ENCODE measurements around the gene ARHGEF4. TPM values are rescaled to one million over a fixed set of nuclear protein-coding genes. Genes with fewer than 3 reads are reported as not detected.

Gene ARHGEF4
- total RNA-seq, 3 donors from 2014 or later = 0.94 to 14.0 (median 1.5) TPM

- TF ChIP-seq CTCF (IDR thresholded peaks at IDR 0.05) = no peak
- no peak for ATAC-seq
Measured at GRCh38 chr2:130915595-130916437, 79.1 kb downstream of the ARHGEF4 start.

DNA sequence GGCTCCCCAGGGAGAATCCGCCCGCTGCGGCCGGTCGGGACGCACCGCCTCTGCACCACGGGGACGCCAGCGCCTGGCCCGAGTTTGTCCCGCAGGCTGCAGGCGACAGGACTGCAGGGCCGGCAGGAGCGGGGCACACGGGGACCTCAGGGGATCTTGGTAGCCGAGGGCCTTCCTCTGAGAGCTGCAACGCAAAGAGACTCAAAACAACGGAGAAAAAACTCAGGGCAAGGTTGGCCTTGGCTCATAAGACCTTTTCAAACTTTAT is 79.7 kb downstream of the ARHGEF4 start:
- DNase-seq (no peak), ATAC-seq (no peak)
- no peaks in the 10 kb centered on the region for H3K4me1 ChIP-seq (ENCODE audit: low read depth)
- intact Hi-C loops (cut with DNase I, micrococcal nuclease) = no loop called here
- H3K4me3 ChIP-seq = no peak overlapping the region
- H3K36me3 ChIP-seq (ENCODE audit: low read depth) = no peaks in the 10 kb centered on the region
- no peak for TF ChIP-seq CTCF (IDR thresholded peaks at IDR 0.05)
- no peaks in the 10 kb centered on the region for H3K9me3 ChIP-seq

More at GRCh38 chr2:130915595-130916437, 79.1 kb downstream of the ARHGEF4 start:
- H3K4me3 ChIP-seq = no peak overlapping the region
- H3K9me3 ChIP-seq = no peaks in the 10 kb centered on the region
- intact Hi-C loops (cut with DNase I, micrococcal nuclease) = no loop called here
- H3K4me1 ChIP-seq (ENCODE audit: low read depth) = no peaks in the 10 kb centered on the region
- H3K36me3 ChIP-seq (ENCODE audit: low read depth) = no peaks in the 10 kb centered on the region
- no peak for DNase-seq

DNA sequence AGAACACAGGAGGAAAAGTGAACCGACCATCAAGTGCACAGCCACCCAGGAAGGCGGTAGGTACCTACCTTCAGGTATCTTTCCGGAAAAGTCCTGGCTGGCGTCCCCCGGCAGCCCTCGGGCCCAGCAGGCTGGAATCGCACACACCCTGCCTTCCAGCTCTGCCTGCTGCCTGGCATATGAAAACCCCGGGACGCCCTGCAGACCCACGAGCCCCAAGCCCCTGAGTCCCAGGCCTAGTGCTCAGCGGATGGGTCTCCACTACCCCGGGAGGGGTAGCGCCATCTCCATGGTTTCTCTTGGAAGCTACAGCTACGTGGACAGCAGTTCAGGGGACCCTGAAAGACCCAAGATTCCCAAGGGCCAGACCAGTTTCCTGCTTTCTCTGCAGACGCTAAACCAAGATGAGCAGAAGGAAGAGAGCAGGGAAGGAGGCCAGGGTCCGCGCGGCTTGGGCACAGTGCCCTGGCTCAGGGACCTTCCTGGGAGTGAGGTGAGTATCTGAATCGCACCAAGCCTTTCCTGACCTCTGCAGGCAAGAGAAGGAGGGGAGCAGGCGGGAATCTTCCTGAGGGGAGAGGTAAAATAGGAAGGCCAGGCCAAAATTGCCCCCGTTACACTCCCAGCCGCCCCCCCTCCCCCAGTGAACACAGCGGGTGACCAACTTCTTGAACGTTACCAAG is 80.4 kb downstream of the ARHGEF4 start:
- no peaks in the 10 kb centered on the region for H3K36me3 ChIP-seq (ENCODE audit: low read depth)

DNA sequence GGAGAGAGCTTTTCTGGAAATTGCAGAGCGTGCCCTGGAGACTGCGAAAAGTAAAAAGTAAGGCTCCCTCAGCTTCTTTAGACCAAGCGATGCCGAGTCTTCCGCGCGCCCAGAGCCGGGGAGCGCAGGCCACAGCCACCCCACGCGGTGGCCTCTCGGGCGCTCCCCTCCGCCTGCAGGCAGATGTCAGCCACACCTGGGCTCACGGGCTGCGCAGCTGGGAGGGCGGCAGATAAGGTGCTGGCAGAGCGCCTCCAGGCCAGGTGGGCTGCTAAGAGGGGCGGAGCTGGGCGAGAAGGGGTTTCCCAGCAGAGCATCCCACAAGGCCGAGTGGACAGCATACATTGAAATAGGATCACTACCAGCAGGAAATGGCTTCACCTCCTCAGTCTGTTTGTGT is 81.7 kb downstream of the ARHGEF4 start:
- DNase-seq (no peak), ATAC-seq (no peak)
- intact Hi-C loops (cut with DNase I, micrococcal nuclease) = no loop called here
- no peak for TF ChIP-seq CTCF (IDR thresholded peaks at IDR 0.05)
- Histone ChIP-seq H3K9me3 (no peaks in the 10 kb centered on the region), H3K4me1 (ENCODE audit: low read depth) (no peaks in the 10 kb centered on the region), H3K4me3 (no peak overlapping the region), H3K36me3 (ENCODE audit: low read depth) (no peaks in the 10 kb centered on the region)

More for the DNA sequence above, 80.4 kb downstream of the ARHGEF4 start:
- Histone ChIP-seq H3K4me3 (no peak overlapping the region), H3K9me3 (no peaks in the 10 kb centered on the region), H3K4me1 (ENCODE audit: low read depth) (no peaks in the 10 kb centered on the region)
- TF ChIP-seq CTCF (IDR thresholded peaks at IDR 0.05) = no peak
- ATAC-seq (no peak), DNase-seq (no peak)
- intact Hi-C loops (cut with DNase I, micrococcal nuclease) = no loop called here

- DNase-seq (peak in 2 of 3 donors; percentile 80 to 88), ATAC-seq (peak; percentile 73)
- intact Hi-C loops (cut with DNase I, micrococcal nuclease) = no loop called here
- H3K4me1 ChIP-seq (ENCODE audit: low read depth) = no peaks in the 10 kb centered on the region
- no peak overlapping the region for H3K4me3 ChIP-seq
- H3K9me3 ChIP-seq = no peaks in the 10 kb centered on the region
- H3K36me3 ChIP-seq (ENCODE audit: low read depth) = no peaks in the 10 kb centered on the region
- TF ChIP-seq CTCF (IDR thresholded peaks at IDR 0.05) = peak; percentile 57
Measured at GRCh38 chr2:130920415-130921163, 83.9 kb downstream of the ARHGEF4 start.
